ENCODE measurements around the gene THAP6. TPM values are rescaled to one million over a fixed set of nuclear protein-coding genes. Genes with fewer than 3 reads are reported as not detected.

The THAP6 gene, protein sequence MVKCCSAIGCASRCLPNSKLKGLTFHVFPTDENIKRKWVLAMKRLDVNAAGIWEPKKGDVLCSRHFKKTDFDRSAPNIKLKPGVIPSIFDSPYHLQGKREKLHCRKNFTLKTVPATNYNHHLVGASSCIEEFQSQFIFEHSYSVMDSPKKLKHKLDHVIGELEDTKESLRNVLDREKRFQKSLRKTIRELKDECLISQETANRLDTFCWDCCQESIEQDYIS
- 10 to 100 TPM; 24.5 to 71.8 (median 28.1) TPM for total RNA-seq

DNA sequence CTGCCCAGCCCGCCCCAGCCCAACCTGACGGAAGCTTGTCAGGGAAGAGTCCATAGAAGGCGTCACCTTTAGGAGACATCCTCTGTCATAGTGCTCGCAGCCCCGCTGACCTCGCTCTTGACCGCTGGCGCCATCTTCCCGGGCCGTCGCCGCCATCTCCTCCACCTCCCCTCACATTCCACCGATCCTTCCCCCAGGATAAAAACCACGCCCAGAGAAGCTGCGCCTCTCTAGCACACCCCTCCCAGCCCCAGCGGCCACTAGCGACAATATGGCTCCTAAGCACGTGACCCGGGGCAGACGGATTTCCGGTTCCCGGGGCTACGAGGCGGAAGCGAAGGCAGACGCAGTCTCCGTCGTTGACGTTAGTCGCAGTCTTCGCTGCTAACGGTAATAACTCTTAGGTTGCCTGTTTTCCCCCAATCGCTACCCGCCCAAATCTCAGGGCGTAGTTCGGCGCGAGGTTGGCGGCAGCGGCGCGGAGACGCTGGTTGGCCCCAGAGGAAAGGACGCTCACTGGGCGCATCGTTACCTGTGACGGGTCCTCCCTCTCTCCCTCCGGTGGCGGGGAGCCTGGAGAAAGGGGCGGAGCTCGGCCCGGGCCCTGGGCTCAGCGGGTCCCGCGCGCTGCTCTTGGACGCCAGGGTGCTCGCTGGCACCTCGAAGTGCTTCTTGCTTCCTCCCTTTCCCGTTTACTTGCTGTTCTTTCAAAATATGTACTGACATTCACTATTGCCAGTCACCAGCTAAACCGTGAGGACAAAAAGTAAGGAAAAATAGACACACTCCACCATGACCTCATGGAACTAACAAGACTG, at the start of gene THAP6, which contains the start of gene RCHY1:
Gene THAP6, plus strand, starts transcription at position 343 of the 818 bp plus-strand sequence. CDS start 980 bp downstream, outside the sequence.
Gene RCHY1, minus strand, starts transcription at position 273 of the 818 bp plus-strand sequence. Its CDS starts 117 bp downstream, at position 156.
- H3K4me3 ChIP-seq = peak within 1 kb of the TSS; percentile 63 to 85 (median 71)
- H3K9me3 ChIP-seq = no peaks in the 10 kb centered on the region
- DNase-seq = peak; percentile 92 to 97 (median 97)
- TF ChIP-seq, protein P1, sequence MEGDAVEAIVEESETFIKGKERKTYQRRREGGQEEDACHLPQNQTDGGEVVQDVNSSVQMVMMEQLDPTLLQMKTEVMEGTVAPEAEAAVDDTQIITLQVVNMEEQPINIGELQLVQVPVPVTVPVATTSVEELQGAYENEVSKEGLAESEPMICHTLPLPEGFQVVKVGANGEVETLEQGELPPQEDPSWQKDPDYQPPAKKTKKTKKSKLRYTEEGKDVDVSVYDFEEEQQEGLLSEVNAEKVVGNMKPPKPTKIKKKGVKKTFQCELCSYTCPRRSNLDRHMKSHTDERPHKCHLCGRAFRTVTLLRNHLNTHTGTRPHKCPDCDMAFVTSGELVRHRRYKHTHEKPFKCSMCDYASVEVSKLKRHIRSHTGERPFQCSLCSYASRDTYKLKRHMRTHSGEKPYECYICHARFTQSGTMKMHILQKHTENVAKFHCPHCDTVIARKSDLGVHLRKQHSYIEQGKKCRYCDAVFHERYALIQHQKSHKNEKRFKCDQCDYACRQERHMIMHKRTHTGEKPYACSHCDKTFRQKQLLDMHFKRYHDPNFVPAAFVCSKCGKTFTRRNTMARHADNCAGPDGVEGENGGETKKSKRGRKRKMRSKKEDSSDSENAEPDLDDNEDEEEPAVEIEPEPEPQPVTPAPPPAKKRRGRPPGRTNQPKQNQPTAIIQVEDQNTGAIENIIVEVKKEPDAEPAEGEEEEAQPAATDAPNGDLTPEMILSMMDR (IDR thresholded peaks at IDR 0.05) = peak in 2 of 6 experiments; percentile 22 to 26
- peak; percentile 88 to 89 for TF ChIP-seq POLR2A (IDR thresholded peaks at IDR 0.05)
- H3K27ac ChIP-seq = peak within 1 kb of the TSS; percentile 93 to 98 (median 94)
- H3K36me3 ChIP-seq = peaks cover 0 to 26% (median 0%) of the 10 kb centered on the region in 3 donors
- peaks cover 0 to 33% (median 4%) of the 10 kb centered on the region in 4 donors for H3K4me1 ChIP-seq
- no peaks in the 10 kb centered on the region for H3K27me3 ChIP-seq

DNA sequence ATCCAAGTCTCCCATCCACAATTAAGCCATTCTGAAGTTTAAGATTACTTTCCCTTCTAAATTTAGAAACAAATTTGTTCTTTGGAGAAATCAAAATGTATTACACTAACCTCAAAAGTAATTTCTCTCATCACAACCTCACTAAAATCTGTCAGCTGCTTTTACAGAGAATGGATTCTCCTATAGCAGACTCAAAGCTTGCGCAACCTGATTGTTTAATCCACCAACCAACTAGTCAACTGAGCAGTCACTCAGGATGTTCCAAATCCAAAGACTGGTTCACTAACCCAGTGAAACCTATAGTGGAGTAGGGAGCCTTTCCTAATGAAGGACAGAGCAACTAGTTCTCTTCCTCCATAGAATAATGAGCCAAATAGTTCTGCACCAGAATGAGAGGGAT, 44.4 kb upstream of the THAP6 start:
- Histone ChIP-seq H3K36me3 (no peaks in the 10 kb centered on the region), H3K27me3 (no peaks in the 10 kb centered on the region), H3K9me3 (no peaks in the 10 kb centered on the region), H3K27ac (no peak overlapping the region), H3K4me3 (no peak overlapping the region), H3K4me1 (no peaks in the 10 kb centered on the region)
- DNase-seq = no peak
- TF ChIP-seq, protein P1 (IDR thresholded peaks at IDR 0.05) = no peak
- TF ChIP-seq POLR2A (IDR thresholded peaks at IDR 0.05) = no peak

DNA sequence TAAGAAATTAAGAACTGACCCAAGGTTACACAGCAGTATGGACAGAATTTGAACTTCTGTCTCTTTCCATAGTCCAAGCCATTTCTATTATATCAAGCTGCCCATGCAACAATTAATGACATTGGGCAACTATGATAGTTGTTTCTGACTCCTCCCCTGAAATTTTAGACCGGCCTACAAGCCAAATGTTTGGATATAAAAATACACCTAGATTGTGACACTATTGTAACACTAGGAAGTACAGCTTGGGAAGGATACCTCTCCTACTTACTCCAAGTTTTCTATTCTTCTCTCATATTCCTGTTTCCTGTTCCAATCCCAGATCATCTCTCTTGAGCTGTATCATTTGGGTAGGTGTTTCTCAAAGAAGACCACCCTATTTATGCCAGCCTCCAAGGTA, 43.5 kb upstream of the THAP6 start:
- Histone ChIP-seq H3K27ac (no peak overlapping the region), H3K27me3 (no peaks in the 10 kb centered on the region), H3K4me1 (no peaks in the 10 kb centered on the region), H3K9me3 (no peaks in the 10 kb centered on the region), H3K36me3 (no peaks in the 10 kb centered on the region), H3K4me3 (no peak overlapping the region)
- no peak for DNase-seq
- TF ChIP-seq POLR2A (IDR thresholded peaks at IDR 0.05) = no peak
- TF ChIP-seq, protein P1 (IDR thresholded peaks at IDR 0.05) = no peak

DNA sequence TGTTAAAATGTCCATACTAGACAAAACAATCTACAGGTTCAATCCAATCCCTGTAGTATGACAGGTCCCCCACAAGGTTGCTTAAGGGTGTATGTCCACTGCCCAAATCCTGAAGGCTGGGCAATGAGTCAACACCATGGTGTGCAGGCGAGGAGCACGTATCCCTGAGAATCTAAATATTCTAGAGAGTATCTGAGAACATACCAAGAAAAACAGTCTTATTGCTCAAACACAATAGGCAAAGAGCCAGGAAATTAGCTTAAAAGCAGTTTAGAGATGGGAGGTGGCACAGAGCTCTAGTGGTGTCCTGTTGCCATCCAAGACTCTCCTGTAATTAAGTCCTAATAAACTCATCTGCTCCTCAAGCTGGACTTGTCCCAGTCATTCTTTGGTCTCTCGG, 37.1 kb upstream of the THAP6 start:
- H3K4me3 ChIP-seq = no peak overlapping the region
- H3K27ac ChIP-seq = no peak overlapping the region
- TF ChIP-seq, protein P1 (IDR thresholded peaks at IDR 0.05) = no peak
- no peak for TF ChIP-seq POLR2A (IDR thresholded peaks at IDR 0.05)
- H3K4me1 ChIP-seq = no peaks in the 10 kb centered on the region
- peaks cover 0 to 40% (median 0%) of the 10 kb centered on the region in 3 donors for H3K36me3 ChIP-seq
- no peaks in the 10 kb centered on the region for H3K9me3 ChIP-seq
- no peaks in the 10 kb centered on the region for H3K27me3 ChIP-seq
- DNase-seq = no peak

DNA sequence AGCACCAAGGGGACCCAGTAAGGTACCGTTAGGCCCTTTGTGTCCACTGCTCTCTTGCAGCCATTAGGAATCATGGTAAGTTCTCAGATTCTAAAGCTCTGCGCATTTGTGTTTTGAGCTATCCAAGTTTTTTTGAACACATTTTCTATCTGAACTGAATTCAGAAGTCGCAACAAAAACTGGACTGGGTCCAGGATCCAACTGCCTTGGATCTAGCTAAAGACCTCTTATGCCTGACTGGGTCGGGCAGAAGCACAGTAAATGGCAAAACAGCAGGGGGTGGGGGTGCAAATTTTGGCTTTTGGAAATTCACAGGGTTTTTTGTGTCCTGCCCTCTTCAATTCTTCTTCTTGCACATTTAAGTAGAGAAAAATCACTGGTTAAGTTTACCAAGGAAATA, 30.1 kb upstream of the THAP6 start:
- Histone ChIP-seq H3K27ac (no peak overlapping the region), H3K4me3 (no peak overlapping the region), H3K27me3 (no peaks in the 10 kb centered on the region), H3K36me3 (peaks cover 0 to 71% (median 0%) of the 10 kb centered on the region in 3 donors), H3K4me1 (no peaks in the 10 kb centered on the region), H3K9me3 (no peaks in the 10 kb centered on the region)
- no peak for DNase-seq
- TF ChIP-seq, protein P1 (IDR thresholded peaks at IDR 0.05) = no peak
- TF ChIP-seq POLR2A (IDR thresholded peaks at IDR 0.05) = no peak
